MM.1S (cell line): ENCODE data around the gene PTTG1IP.

Source experiments
- DNase-seq: peaks from one replicate; pipeline ENCODE4 v3.0.0-alpha.2; 2015
- H2AFZ ChIP-seq: fragments of 300-600 bp; sonication (generic); 2 replicates; pipeline ENCODE4 v1.6.0; 2016; ENCODE audit warnings: antibody characterized with exemption, low read length
- H3F3A ChIP-seq: fragments of 300-600 bp; sonication (generic); 2 replicates; pipeline ENCODE4 v1.6.1; 2016; ENCODE audit warnings: mild to moderate bottlenecking, antibody characterized with exemption, low read length, moderate library complexity, mixed read lengths; ENCODE audit not compliant: insufficient read depth
- H3K27ac ChIP-seq: fragments of 300-600 bp; sonication (generic); 2 replicates; pipeline ENCODE4 v1.5.1; 2016; ENCODE audit warnings: mild to moderate bottlenecking, low read length
- H3K27me3 ChIP-seq: fragments of 300-600 bp; sonication (generic); replicated peaks from 2 replicates; pipeline ENCODE4 v1.6.0; 2016; ENCODE audit warnings: low read length; ENCODE audit not compliant: insufficient read depth
- H3K36me3 ChIP-seq: fragments of 300-600 bp; sonication (generic); replicated peaks from 2 replicates; pipeline ENCODE4 v1.6.1; 2016; ENCODE audit warnings: mild to moderate bottlenecking, low read length, mixed read lengths; ENCODE audit not compliant: insufficient read depth
- H3K4me1 ChIP-seq: fragments of 300-600 bp; sonication (generic); 2 replicates; pipeline ENCODE4 v1.6.1; 2016; ENCODE audit warnings: low read length, mixed read lengths
- H3K4me2 ChIP-seq: fragments of 300-600 bp; sonication (generic); 2 replicates; pipeline ENCODE4 v1.6.0; 2016; ENCODE audit warnings: low read depth, low read length
- H3K4me3 ChIP-seq: fragments of 300-600 bp; sonication (generic); 2 replicates; pipeline ENCODE4 v1.5.1; 2016; ENCODE audit warnings: low read length, mixed read lengths
- H3K79me2 ChIP-seq: fragments of 300-600 bp; sonication (generic); 2 replicates; pipeline ENCODE4 v1.6.1; 2016; ENCODE audit warnings: mixed run types, low read length, mixed read lengths
- H3K9ac ChIP-seq: fragments of 300-600 bp; sonication (generic); 2 replicates; pipeline ENCODE4 v1.6.1; 2016; ENCODE audit warnings: low read length, mixed read lengths
- H3K9me2 ChIP-seq: fragments of 300-600 bp; sonication (generic); replicated peaks from 2 replicates; pipeline ENCODE4 v1.6.1; 2016; ENCODE audit warnings: mild to moderate bottlenecking, low read length, mixed read lengths; ENCODE audit not compliant: insufficient read depth
- H3K9me3 ChIP-seq: fragments of 300-600 bp; sonication (generic); replicated peaks from 2 replicates; pipeline ENCODE4 v1.6.1; 2016; ENCODE audit warnings: mild to moderate bottlenecking, low read length, mixed read lengths; ENCODE audit not compliant: insufficient read depth
- H4K20me1 ChIP-seq: fragments of 300-600 bp; sonication (generic); 2 replicates; pipeline ENCODE4 v1.6.1; 2016; ENCODE audit warnings: mild to moderate bottlenecking, low read length, moderate library complexity, mixed read lengths; ENCODE audit not compliant: insufficient read depth
- CTCF ChIP-seq: fragments of 300-600 bp; sonication (generic); IDR thresholded peaks from 2 replicates; pipeline ENCODE4 v1.5.1; 2016; ENCODE audit warnings: antibody characterized with exemption, low read length, mixed read lengths
- EZH2 ChIP-seq: fragments of 300-600 bp; sonication (generic); optimal IDR thresholded peaks from 2 replicates; pipeline ENCODE3; 2017; ENCODE audit warnings: low read depth, mild to moderate bottlenecking, antibody characterized with exemption, low read length, mixed read lengths
- EZH2phosphoT487 ChIP-seq: fragments of 300-600 bp; sonication (generic); IDR thresholded peaks from 2 replicates; pipeline ENCODE4 v1.6.1; 2018; ENCODE audit warnings: antibody characterized with exemption, low read length

Gene PTTG1IP

GRCh38 chr21:44893278-44893556 lies 19.7 kb upstream of the PTTG1IP start:
- no peaks in the 10 kb centered on the region for H3K36me3 ChIP-seq
- no peak overlapping the region for H2AFZ ChIP-seq
- no peaks in the 10 kb centered on the region for H3K9me3 ChIP-seq
- no peak overlapping the region for H3K4me2 ChIP-seq
- no peaks in the 10 kb centered on the region for H3K9me2 ChIP-seq
- no peak overlapping the region for H3K4me3 ChIP-seq
- no peaks in the 10 kb centered on the region for H3K4me1 ChIP-seq
- no peak for DNase-seq
- no peaks in the 10 kb centered on the region for H3F3A ChIP-seq
- no peak for TF ChIP-seq EZH2
- no peak for TF ChIP-seq CTCF
- TF ChIP-seq EZH2phosphoT487, result no peak
- no peak overlapping the region for H3K27ac ChIP-seq
- H3K9ac ChIP-seq, result no peak overlapping the region
- peaks cover 96% of the 10 kb centered on the region for H3K27me3 ChIP-seq
- H4K20me1 ChIP-seq, result no peaks in the 10 kb centered on the region
- no peaks in the 10 kb centered on the region for H3K79me2 ChIP-seq

GRCh38 chr21:44892536-44893277 lies 19.2 kb upstream of the PTTG1IP start:
- Histone ChIP-seq H3K27ac (no peak overlapping the region), H4K20me1 (no peaks in the 10 kb centered on the region), H3K9me3 (no peaks in the 10 kb centered on the region), H3K9ac (no peak overlapping the region), H3K36me3 (no peaks in the 10 kb centered on the region), H3K79me2 (no peaks in the 10 kb centered on the region), H3K4me1 (no peaks in the 10 kb centered on the region), H3K9me2 (no peaks in the 10 kb centered on the region), H2AFZ (no peak overlapping the region), H3K4me3 (no peak overlapping the region), H3F3A (no peaks in the 10 kb centered on the region), H3K4me2 (no peak overlapping the region), H3K27me3 (peaks cover 96% of the 10 kb centered on the region)
- TF ChIP-seq EZH2 (no peak), CTCF (peak; percentile 98)
- peak; percentile 56 for DNase-seq

- Histone ChIP-seq H3K9ac (no peak overlapping the region), H3K27ac (no peak overlapping the region), H3K9me3 (no peaks in the 10 kb centered on the region), H3K4me2 (no peak overlapping the region), H3K79me2 (no peaks in the 10 kb centered on the region), H4K20me1 (no peaks in the 10 kb centered on the region), H3K9me2 (no peaks in the 10 kb centered on the region), H3K4me3 (no peak overlapping the region), H3K4me1 (no peaks in the 10 kb centered on the region), H2AFZ (no peak overlapping the region), H3K36me3 (no peaks in the 10 kb centered on the region), H3K27me3 (peaks cover 96% of the 10 kb centered on the region), H3F3A (no peaks in the 10 kb centered on the region)
- TF ChIP-seq EZH2phosphoT487, result no peak
- TF ChIP-seq CTCF, result no peak
- TF ChIP-seq EZH2, result no peak
- DNase-seq, result no peak
These were observed 18.6 kb upstream of the PTTG1IP start for GRCh38 chr21:44892095-44892494.
